H54 (cell line): Measurements from ENCODE around the gene CST6.
A peak's percentile ranks its signal among the peaks of the same experiment; 100 is the strongest.

Source experiments
- DNase-seq: peaks from one replicate; pipeline ENCODE4 v3.0.0; 2011; ENCODE audit warnings: low spot score, mixed read lengths; ENCODE audit not compliant: insufficient read length
- FAIRE-seq: peaks from 3 replicates; lab custom pipeline; 2011; peaks lifted over from hg19 to GRCh38; lab: Jason Lieb, UNC
- POLR2A ChIP-seq: IDR thresholded peaks from 2 replicates; pipeline ENCODE4 v1.6.1; 2011; ENCODE audit warnings: low read depth, mild to moderate bottlenecking, low read length

The CST6 gene, protein sequence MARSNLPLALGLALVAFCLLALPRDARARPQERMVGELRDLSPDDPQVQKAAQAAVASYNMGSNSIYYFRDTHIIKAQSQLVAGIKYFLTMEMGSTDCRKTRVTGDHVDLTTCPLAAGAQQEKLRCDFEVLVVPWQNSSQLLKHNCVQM

DNA sequence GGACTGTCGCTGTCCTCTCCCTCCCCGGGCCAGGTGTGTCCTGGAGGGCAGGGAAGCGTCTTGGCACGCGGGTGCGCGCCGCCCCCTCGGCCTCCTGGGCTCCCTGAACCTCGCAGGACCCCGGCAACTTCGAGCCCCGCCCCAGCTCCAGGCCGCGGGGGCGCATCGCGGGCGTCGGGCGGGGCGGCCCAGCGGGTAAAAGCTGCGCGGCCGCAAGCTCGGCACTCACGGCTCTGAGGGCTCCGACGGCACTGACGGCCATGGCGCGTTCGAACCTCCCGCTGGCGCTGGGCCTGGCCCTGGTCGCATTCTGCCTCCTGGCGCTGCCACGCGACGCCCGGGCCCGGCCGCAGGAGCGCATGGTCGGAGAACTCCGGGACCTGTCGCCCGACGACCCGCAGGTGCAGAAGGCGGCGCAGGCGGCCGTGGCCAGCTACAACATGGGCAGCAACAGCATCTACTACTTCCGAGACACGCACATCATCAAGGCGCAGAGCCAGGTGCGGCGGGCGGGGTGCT, at the start of gene CST6:
TSS of gene CST6 (plus strand) at position 224 of the 519 bp plus-strand sequence. CDS start at position 261, 37 bp downstream.
- FAIRE-seq: no peak
- DNase-seq: no peak
- TF ChIP-seq POLR2A: no peak

DNA sequence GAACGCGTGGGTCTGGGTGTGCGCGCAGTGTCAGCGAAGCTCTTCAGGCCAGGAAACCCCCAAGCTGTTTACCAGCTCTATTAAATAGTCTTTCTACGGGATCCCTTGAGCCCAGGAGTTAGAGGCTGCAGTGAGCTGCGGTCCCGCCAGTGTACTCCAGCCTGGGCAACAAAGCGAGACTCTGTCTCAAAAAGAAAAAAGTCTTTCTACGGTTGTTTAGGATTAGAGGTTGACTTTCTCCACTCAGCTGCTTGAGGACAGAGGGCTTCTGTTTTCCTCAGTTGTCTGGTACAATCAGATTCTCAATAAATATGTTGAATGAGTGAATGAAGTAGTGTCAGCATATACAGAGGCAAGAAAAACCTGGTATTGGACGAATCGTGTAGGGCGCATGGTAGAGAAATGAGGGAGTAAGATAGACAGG, 49.7 kb upstream of the CST6 start:
- no peak for DNase-seq
- no peak for FAIRE-seq
- no peak for TF ChIP-seq POLR2A

DNA sequence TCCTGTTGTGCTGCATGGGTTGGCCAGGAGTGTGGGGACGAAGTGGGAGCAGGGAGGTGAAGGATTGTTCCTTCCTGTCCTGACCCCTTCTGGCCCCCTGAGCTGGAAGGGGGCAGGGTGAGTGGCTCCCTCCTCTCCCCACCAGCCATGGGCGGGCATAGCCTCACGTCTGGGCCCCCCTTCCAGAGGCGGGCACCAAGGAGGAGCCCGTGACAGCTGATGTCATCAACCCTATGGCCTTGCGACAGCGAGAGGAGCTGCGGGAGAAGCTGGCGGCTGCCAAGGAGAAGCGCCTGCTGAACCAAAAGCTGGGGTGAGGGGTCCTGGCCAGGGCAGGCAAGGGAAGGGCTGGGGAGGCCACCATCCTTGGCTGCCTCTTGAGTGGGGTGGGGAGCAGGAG, 46.9 kb upstream of the CST6 start:
- no peak for FAIRE-seq
- DNase-seq: no peak
- TF ChIP-seq POLR2A: no peak

DNA sequence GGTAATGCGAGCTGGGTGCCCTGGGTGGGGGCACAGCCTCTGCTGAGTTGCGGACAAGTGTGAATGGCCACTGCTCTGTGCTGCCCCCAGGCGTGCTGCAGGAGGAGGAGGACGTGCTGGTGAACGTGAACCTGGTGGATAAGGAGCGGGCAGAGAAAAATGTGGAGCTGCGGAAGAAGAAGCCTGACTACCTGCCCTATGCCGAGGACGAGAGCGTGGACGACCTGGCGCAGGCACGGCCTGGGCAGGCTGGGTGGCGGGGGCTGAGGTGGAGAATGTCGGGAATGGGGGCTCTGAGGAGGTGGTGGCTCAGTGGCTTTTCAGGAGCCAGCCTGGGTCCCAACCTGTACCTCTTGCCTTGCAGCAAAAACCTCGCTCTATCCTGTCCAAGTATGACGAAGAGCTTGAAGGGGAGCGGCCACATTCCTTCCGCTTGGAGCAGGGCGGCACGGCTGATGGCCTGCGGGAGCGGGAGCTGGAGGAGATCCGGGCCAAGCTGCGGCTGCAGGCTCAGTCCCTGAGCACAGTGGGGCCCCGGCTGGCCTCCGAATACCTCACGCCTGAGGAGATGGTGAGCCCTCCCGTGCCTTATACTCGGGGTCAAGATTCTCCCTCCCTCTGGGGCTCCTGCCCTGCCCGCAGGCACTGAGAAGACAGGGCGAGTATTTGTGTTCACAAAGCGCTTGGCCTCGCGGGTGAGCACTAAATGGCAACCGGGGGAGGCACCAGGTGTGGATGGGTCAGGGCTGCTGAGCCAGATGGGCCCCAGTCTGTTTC, 45.6 kb upstream of the CST6 start:
- TF ChIP-seq POLR2A: no peak
- no peak for FAIRE-seq
- no peak for DNase-seq

DNA sequence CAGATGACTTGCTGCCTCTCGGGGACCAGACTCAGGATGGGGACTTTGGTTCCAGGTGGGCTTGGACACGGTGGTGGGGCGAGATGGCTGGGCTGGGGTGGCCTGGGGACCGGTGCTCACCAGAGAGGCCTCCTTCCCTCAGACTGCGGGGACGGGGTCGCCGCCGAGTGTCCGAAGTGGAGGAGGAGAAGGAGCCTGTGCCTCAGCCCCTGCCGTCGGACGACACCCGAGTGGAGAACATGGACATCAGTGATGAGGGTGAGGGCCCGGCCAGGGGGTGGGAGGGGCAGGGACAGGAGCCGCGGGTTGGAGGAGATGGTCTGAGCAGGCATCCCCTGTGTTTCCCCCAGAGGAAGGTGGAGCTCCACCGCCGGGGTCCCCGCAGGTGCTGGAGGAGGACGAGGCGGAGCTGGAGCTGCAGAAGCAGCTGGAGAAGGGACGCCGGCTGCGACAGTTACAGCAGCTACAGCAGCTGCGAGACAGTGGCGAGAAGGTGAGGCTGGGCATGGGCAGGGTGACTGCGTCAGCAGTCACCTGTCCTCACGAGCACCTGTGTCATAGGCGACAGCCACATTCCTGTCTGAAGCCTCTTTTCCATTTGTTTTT, 44.4 kb upstream of the CST6 start:
- no peak for TF ChIP-seq POLR2A
- FAIRE-seq: no peak
- DNase-seq: no peak

DNA sequence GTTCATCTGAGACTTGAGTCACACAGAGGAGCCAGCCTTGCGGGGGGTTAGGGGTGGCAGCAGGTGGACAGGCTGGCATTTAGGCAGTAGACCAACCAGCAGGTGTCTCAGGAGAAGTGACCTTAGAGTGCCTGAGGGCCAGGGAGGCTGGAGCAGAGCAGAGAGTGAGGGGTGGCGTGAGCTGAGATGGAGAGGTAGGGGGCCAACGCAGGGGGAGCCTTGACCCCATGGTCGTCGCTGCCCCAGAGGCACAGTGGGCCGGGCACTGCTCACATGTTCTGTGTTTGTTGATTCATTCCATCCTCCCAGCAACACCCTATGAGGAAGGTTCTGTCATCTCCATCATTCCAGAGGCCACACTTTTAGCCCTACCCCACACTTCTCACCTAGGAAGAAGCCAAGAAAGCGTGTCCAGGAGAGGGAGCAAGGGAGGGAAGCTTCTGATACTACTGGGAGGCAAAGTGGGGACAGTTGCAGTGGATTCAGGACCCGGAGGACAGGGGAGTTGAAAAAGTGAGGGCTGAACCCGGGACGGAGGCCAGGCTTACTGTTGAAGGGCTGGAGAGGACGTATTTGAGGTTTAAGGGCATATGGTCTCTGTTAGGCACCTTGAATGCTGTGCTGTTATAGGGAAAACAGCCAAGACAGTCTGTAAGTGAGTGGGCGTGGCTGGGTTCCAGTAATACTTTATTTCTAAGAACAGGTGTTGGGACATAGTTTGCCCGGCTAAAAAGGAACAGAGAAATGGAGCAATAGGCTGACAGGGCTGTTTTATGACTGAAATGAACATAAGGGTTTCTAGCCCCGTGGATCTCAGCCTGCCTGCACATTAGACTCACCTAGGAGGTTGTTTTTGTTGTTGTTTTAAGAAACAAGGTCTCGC, 43.0 kb upstream of the CST6 start:
- no peak for DNase-seq
- no peak for FAIRE-seq
- TF ChIP-seq POLR2A: no peak

DNA sequence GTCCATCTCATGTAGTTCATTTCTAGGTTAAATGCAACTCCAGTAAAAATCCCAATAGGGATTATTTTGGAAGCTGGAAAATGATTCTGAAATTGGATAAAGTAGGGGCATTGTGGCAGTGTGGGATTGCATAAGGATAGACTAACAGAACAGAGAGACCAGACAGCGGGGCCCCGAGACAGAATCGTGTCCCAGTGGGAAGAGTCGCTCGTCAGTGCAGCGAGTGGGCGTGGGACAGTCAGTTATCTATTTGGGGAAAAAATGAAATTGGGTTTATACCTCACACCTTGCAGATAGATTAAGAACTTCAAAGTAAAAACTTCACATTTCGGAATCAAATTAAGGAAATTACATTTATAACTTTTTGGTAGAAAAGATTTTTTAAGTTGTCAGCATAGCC, 39.7 kb upstream of the CST6 start:
- DNase-seq (no peak), FAIRE-seq (no peak)
- no peak for TF ChIP-seq POLR2A

DNA sequence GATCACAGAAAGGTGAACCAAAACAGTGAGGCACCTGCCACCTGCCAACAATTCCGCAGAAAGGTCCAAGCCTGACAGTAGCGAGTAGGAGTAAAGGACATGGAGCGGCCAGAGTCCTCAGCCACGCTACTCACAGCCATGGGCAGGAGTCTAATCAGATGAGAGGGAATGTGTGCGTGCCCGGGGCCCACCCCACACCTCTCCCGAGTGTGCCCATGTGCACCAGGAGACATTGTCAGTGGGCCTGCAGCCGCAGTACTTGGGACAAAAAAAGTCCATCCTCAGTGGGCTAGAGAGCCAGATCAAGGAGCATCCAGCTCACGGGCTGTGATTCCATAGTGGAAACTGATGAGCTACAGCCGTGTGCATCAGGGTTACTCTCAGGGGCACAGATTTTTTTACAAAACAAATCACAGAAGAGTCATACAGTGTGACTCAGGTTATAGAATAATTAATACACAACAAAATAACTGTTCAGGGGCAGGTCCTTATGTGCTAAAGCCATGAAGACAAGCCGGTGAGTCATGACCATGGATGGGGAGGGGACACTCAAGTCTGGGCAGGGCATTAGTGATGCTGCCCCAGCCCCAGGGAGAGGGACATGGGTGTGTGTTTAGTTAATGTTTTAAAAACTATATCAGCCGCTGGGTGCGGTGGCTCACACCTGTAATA, 38.2 kb upstream of the CST6 start:
- no peak for TF ChIP-seq POLR2A
- FAIRE-seq (no peak), DNase-seq (peak; percentile 45)

DNA sequence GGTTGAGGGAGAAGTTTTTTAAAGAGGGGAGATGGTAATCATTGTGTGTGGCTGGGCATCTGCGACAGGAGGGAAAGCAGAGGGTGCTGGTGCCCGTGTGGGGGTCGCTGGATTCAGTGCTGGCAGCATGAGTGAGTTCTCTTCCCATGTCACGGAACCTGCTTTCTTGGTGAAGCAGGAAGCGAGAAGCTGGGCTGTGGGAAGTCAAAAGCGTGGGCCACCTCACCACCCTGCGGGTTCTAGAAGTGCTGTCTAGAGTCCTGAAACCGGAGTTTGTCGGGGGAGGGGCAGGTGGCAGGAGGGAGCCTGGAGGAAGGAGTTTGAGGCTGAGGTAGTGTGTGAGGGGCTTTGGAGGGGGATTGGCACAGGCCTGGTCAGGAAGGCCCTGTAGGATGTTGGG, 36.0 kb upstream of the CST6 start:
- TF ChIP-seq POLR2A: no peak
- FAIRE-seq (no peak), DNase-seq (no peak)

DNA sequence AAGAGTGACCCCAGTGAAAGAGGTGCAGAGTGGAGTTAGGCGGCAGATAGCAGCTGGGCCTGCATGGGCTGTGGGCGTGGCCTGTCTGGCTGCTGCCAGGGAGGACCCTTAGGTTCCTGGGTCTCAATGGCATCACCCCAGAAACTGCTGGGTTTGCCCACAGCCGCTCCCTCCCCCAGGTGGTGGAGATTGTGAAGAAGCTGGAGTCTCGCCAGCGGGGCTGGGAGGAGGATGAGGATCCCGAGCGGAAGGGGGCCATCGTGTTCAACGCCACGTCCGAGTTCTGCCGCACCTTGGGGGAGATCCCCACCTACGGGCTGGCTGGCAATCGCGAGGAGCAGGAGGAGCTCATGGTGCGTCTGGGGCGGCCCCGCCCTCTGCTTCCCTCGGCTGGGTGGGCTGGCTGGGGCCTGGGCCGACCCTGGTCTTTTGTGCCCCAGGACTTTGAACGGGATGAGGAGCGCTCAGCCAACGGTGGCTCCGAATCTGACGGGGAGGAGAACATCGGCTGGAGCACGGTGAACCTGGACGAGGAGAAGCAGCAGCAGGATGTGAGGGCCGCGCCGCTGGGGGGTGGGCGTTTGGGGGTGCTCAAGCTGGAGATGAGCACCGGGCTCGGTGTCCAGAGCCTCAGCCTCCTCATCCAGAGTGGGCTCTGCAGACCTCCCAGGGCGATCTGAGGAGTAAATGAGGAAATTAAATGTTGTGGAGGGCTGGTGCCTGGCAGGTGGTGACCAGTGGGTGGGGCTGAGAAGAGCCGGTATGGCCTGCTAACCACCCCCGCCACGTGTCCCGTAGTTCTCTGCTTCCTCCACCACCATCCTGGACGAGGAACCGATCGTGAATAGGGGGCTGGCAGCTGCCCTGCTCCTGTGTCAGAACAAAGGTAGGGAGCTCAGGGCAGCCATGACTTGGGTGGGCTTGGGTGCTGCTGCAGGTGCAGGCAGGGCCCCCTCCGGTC, 35.3 kb upstream of the CST6 start:
- TF ChIP-seq POLR2A: no peak
- DNase-seq (no peak), FAIRE-seq (no peak)

DNA sequence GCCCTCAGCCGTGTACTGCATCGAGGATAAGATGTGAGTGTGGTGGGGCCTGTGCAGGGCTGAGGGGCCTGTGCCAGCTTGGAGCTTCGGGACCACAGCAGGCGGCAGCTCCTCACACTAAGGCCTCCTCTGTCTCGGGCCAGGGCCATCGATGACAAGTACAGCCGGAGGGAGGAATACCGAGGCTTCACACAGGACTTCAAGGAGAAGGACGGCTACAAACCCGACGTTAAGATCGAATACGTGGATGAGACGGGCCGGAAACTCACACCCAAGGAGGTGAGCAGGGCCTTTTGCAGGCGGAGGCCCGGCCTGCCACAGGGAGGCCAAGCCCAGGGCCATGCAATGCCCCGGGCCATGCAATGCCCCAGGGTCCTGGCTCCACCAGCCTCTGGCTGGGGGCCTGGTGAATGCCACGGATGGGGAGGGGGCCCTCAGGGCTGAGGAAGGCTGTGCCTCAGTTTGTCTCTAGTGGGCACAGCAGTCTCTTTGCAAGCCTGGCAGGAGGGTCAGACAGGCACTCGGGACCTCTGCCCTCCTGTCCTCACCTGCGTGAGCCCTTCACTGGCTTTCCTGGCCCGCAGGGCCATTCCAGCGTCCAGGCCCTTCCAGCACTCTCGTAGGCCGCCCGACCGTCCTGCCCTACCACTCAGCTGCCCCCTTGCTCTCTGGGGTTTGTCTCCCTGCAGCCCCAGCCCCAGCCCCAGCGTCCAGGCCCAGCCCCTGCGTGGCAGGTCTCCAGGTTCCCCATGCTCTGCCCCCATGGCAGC, 34.0 kb upstream of the CST6 start:
- no peak for DNase-seq
- TF ChIP-seq POLR2A: no peak
- FAIRE-seq: no peak
